Panc1 (cell line): Measurements from ENCODE around the gene TCP10L. TPM values are rescaled to one million over a fixed set of nuclear protein-coding genes. Genes with fewer than 3 reads are reported as not detected.

ENCODE experiments used
- ATAC-seq: fragments of 200-7000 bp; cut with Tn5 transposase; 2 replicates; pipeline ENCODE4 v1.9.1; 2020; ENCODE audit warnings: mild to moderate bottlenecking, moderate library complexity
- BruUV-seq: library from RNA; stranded (reverse); fragments of 400-500 nt; replicated peaks from 2 replicates; lab custom pipeline; 2021; lab: Mats Ljungman, UMichigan
- CTCF ChIA-PET: fragments of 300-600 bp; sonication (Branson Sonifier 250); formaldehyde crosslinking; loops from one replicate; lab custom pipeline; 2022; ENCODE audit warnings: antibody characterized with exemption; lab: Charles Lee
- POLR2A ChIA-PET: fragments of 300-600 bp; sonication (Branson Sonifier 250); formaldehyde crosslinking; loops from one replicate; lab custom pipeline; 2022; ENCODE audit warnings: antibody characterized with exemption; lab: Charles Lee
- DNase-seq: peaks from one replicate; pipeline ENCODE4 v3.0.0-alpha.2; 2010; ENCODE audit warnings: low read depth, low spot score
- H3K27ac ChIP-seq: 2 replicates; pipeline ENCODE4 v1.5.1; 2011; ENCODE audit warnings: mild to moderate bottlenecking, low read length, inconsistent platforms
- H3K27me3 ChIP-seq: fragments of 200-500 bp; sonication (Bioruptor generic); 2 replicates; pipeline ENCODE4 v1.6.0; 2014; ENCODE audit warnings: low read length, inconsistent platforms; ENCODE audit not compliant: control insufficient read depth, insufficient read depth
- H3K36me3 ChIP-seq: fragments of 200-500 bp; sonication (Bioruptor generic); 2 replicates; pipeline ENCODE4 v1.5.1; 2014; ENCODE audit warnings: inconsistent platforms, mild to moderate bottlenecking, low read length, moderate library complexity; ENCODE audit not compliant: control insufficient read depth, insufficient read depth
- H3K4me1 ChIP-seq: 2 replicates; pipeline ENCODE4 v1.5.1; 2011; ENCODE audit warnings: inconsistent platforms, mild to moderate bottlenecking, low read length, moderate library complexity; ENCODE audit not compliant: control insufficient read depth, insufficient read depth
- H3K4me3 ChIP-seq, 2 experiments: 2 replicates each; pipeline ENCODE4 v1.5.1; 2011 to 2012; ENCODE audit warnings: low read depth in 2 of 2, low read length in 2 of 2, mild to moderate bottlenecking in 2 of 2, inconsistent platforms in 1 of 2, moderate library complexity in 1 of 2
- H3K9me3 ChIP-seq: fragments of 200-500 bp; sonication (Bioruptor generic); 2 replicates; pipeline ENCODE4 v1.5.1; 2014; ENCODE audit warnings: low read depth, mild to moderate bottlenecking, inconsistent platforms, low read length, moderate library complexity; ENCODE audit not compliant: control insufficient read depth, insufficient read depth
- CTCF ChIP-seq: fragments of 450-650 bp; IDR thresholded peaks from 2 replicates; pipeline ENCODE4 v1.5.1; 2017; ENCODE audit warnings: mild to moderate bottlenecking
- POLR2AphosphoS5 ChIP-seq: IDR thresholded peaks from 2 replicates; pipeline ENCODE4 v1.6.1; 2012; ENCODE audit warnings: mild to moderate bottlenecking, low read depth, low read length, moderate library complexity
- REST ChIP-seq, 2 experiments: IDR thresholded peaks; 2 replicates each; pipeline ENCODE4 v1.6.1; 2011 to 2012; ENCODE audit warnings: low read depth in 2 of 2, control low read depth in 1 of 2, low read length in 1 of 2, mild to moderate bottlenecking in 1 of 2, moderate library complexity in 1 of 2; ENCODE audit not compliant: insufficient read depth in 1 of 2
- SIN3A ChIP-seq: IDR thresholded peaks from 2 replicates; pipeline ENCODE4 v1.6.1; 2012; ENCODE audit warnings: low read depth, mild to moderate bottlenecking, low read length, moderate library complexity, borderline replicate concordance; ENCODE audit not compliant: insufficient read depth
- TCF7L2 ChIP-seq: IDR thresholded peaks from 2 replicates; pipeline ENCODE4 v1.6.1; 2011; ENCODE audit warnings: mild to moderate bottlenecking, low read depth, low read length, inconsistent platforms
- in situ Hi-C: cut with HindIII; loops from 2 replicates; pipeline ENCODE4 v1.10.0; 2016; ENCODE audit warnings: low sequenced_read_pairs, low pct_unique_long_range_greater_than_20kb
- intact Hi-C: fragments of 100-400 bp; cut with micrococcal nuclease; formaldehyde crosslinking; loops from one replicate; pipeline ENCODE4 v1.10.0; 2022; ENCODE audit not compliant: unreplicated experiment
- total RNA-seq: library from RNA; stranded (reverse); gene quantifications from one replicate; pipeline ENCODE4 v1.2.1, GENCODE V29; 2021; ENCODE audit not compliant: unreplicated experiment

Gene TCP10L
- total RNA-seq, 1 experiment from 2014 or later: 0.57 TPM

- no TSS peak for BruUV-seq
- Histone ChIP-seq H3K36me3 (no peaks in the 10 kb centered on the region), H3K4me3 (no peak overlapping the region), H3K27me3 (no peaks in the 10 kb centered on the region), H3K27ac (no peak overlapping the region), H3K4me1 (no peaks in the 10 kb centered on the region), H3K9me3 (no peaks in the 10 kb centered on the region)
- ChIA-PET CTCF (no interaction called here), POLR2A (no interaction called here)
- in situ Hi-C loops (no loop called here), intact Hi-C loops (no loop called here)
- DNase-seq: no peak
- TF ChIP-seq TCF7L2 (no peak), CTCF (no peak), POLR2AphosphoS5 (no peak), SIN3A (no peak), REST (IDR thresholded peaks at IDR 0.05; ENCODE audit: insufficient read depth in 1 of 2, low read depth in 2 of 2, low read length in 1 of 2) (no peak)
- no peak for ATAC-seq
Observed at GRCh38 chr21:32585970-32586369, 647 bp upstream of the TCP10L start.

GRCh38 chr21:32584472-32584871 is 851 bp downstream of the TCP10L start:
- no peaks in the 10 kb centered on the region for H3K36me3 ChIP-seq
- POLR2A ChIA-PET: no interaction called here
- CTCF ChIA-PET: no interaction called here
- intact Hi-C loops: no loop called here
- H3K9me3 ChIP-seq: no peaks in the 10 kb centered on the region
- no peak overlapping the region for H3K4me3 ChIP-seq
- H3K27ac ChIP-seq: no peak overlapping the region
- TF ChIP-seq REST (IDR thresholded peaks at IDR 0.05; ENCODE audit: insufficient read depth in 1 of 2, low read depth in 2 of 2, low read length in 1 of 2): no peak
- no peak for TF ChIP-seq SIN3A
- TF ChIP-seq TCF7L2: no peak
- no peak for TF ChIP-seq POLR2AphosphoS5
- no peak for TF ChIP-seq CTCF
- in situ Hi-C loops: no loop called here
- ATAC-seq (no peak), DNase-seq (no peak)
- BruUV-seq: no TSS peak
- H3K27me3 ChIP-seq: no peaks in the 10 kb centered on the region; the same call in 1 of the 2 replicates
- no peaks in the 10 kb centered on the region for H3K4me1 ChIP-seq
